IMR-90 (cell line): Measurements from ENCODE around the gene IQSEC3. TPM values are rescaled to one million over a fixed set of nuclear protein-coding genes. Genes with fewer than 3 reads are reported as not detected.
A peak's percentile ranks its signal among the peaks of the same experiment; 100 is the strongest.

ENCODE experiments used
- ATAC-seq: fragments of 200-7000 bp; cut with Tn5 transposase; 2 replicates; pipeline ENCODE4 v1.9.1; 2020; ENCODE audit warnings: low read depth, mild to moderate bottlenecking, moderate library complexity
- BruUV-seq: library from RNA; stranded (reverse); fragments of 400-500 nt; replicated peaks from 2 replicates; lab custom pipeline; 2021; lab: Mats Ljungman, UMichigan
- CTCF ChIA-PET: fragments of 300-600 bp; formaldehyde crosslinking; extraction: SDS; loops from one replicate; lab custom pipeline; 2021; ENCODE audit warnings: antibody characterized with exemption; lab: Yijun Ruan, JAX
- POLR2A ChIA-PET: fragments of 300-600 bp; sonication (Branson Sonifier 250); formaldehyde crosslinking; loops from one replicate; lab custom pipeline; 2022; ENCODE audit warnings: antibody characterized with exemption; ENCODE audit not compliant: unreplicated experiment; lab: Charles Lee
- DNase-seq: peaks from one replicate; pipeline ENCODE4 v3.0.0; 2013
- H2AFZ ChIP-seq: replicated peaks from 2 replicates; pipeline ENCODE3; 2013; ENCODE audit warnings: low read length, mild to moderate bottlenecking; ENCODE audit not compliant: poor library complexity
- H2AK5ac ChIP-seq: 2 replicates; pipeline ENCODE4 v1.6.1; 2013; ENCODE audit warnings: low read depth, low read length, inconsistent platforms
- H2AK9ac ChIP-seq: replicated peaks from 2 replicates; pipeline ENCODE3; 2013; ENCODE audit warnings: mild to moderate bottlenecking, low read depth, low read length, moderate library complexity; ENCODE audit not compliant: poor library complexity
- H2BK120ac ChIP-seq: 2 replicates; pipeline ENCODE4 v1.6.1; 2013; ENCODE audit warnings: low read depth, low read length, inconsistent platforms
- H2BK15ac ChIP-seq: 3 replicates; pipeline ENCODE4 v1.6.1; 2013; ENCODE audit warnings: low read depth, low read length, inconsistent platforms
- H2BK20ac ChIP-seq: 2 replicates; pipeline ENCODE4 v1.6.1; 2013; ENCODE audit warnings: low read depth, mild to moderate bottlenecking, inconsistent platforms, low read length, moderate library complexity
- H2BK5ac ChIP-seq: 2 replicates; pipeline ENCODE4 v1.6.1; 2013; ENCODE audit warnings: mild to moderate bottlenecking, low read depth, low read length, inconsistent platforms; ENCODE audit not compliant: poor library complexity, severe bottlenecking
- H3K14ac ChIP-seq: replicated peaks from 2 replicates; pipeline ENCODE4 v1.6.1; 2013; ENCODE audit warnings: low read depth, low read length, inconsistent platforms
- H3K18ac ChIP-seq: 2 replicates; pipeline ENCODE4 v1.6.1; 2013; ENCODE audit warnings: low read depth, low read length, control low read depth
- H3K23ac ChIP-seq: 2 replicates; pipeline ENCODE4 v1.6.1; 2013; ENCODE audit warnings: low read depth, low read length, inconsistent platforms
- H3K27ac ChIP-seq: 2 replicates; pipeline ENCODE4 v1.5.1; 2013; ENCODE audit warnings: mild to moderate bottlenecking, control low read depth, low read length; ENCODE audit not compliant: insufficient read depth
- H3K27me3 ChIP-seq: 2 replicates; pipeline ENCODE4 v1.6.1; 2013; ENCODE audit warnings: low read length; ENCODE audit not compliant: control insufficient read depth, insufficient read depth
- H3K36me3 ChIP-seq: 2 replicates; pipeline ENCODE4 v1.6.1; 2013; ENCODE audit warnings: low read length, mixed read lengths; ENCODE audit not compliant: control insufficient read depth, insufficient read depth
- H3K4ac ChIP-seq: 2 replicates; pipeline ENCODE4 v1.6.1; 2013; ENCODE audit warnings: low read depth, low read length, inconsistent platforms
- H3K4me1 ChIP-seq: 2 replicates; pipeline ENCODE4 v1.6.1; 2013; ENCODE audit warnings: low read length, mixed read lengths; ENCODE audit not compliant: control insufficient read depth, insufficient read depth
- H3K4me2 ChIP-seq: 2 replicates; pipeline ENCODE4 v1.6.1; 2013; ENCODE audit warnings: low read depth, mild to moderate bottlenecking, control low read depth, low read length, moderate library complexity
- H3K4me3 ChIP-seq: 2 replicates; pipeline ENCODE4 v1.5.1; 2013; ENCODE audit warnings: low read depth, mild to moderate bottlenecking, control low read depth, low read length, moderate library complexity; ENCODE audit not compliant: insufficient read depth
- H3K56ac ChIP-seq: 2 replicates; pipeline ENCODE4 v1.6.1; 2013; ENCODE audit warnings: low read length, inconsistent platforms; ENCODE audit not compliant: insufficient read depth; ENCODE audit errors: extremely low read depth
- H3K79me1 ChIP-seq, 2 experiments: 2 replicates each; pipeline ENCODE4 v1.6.1; 2013; ENCODE audit warnings: low read length in 2 of 2, inconsistent platforms in 1 of 2, low read depth in 1 of 2
- H3K9ac ChIP-seq: 2 replicates; pipeline ENCODE4 v1.6.1; 2013; ENCODE audit warnings: low read depth, low read length, control low read depth
- H3K9me1 ChIP-seq: 2 replicates; pipeline ENCODE4 v1.6.1; 2013; ENCODE audit warnings: low read length, inconsistent platforms; ENCODE audit not compliant: insufficient read depth
- H3K9me3 ChIP-seq: 2 replicates; pipeline ENCODE4 v1.6.1; 2013; ENCODE audit warnings: low read length; ENCODE audit not compliant: control insufficient read depth, insufficient read depth
- H4K20me1 ChIP-seq: 2 replicates; pipeline ENCODE4 v1.6.1; 2013; ENCODE audit warnings: low read length, inconsistent platforms; ENCODE audit not compliant: insufficient read depth
- H4K5ac ChIP-seq: 2 replicates; pipeline ENCODE4 v1.6.1; 2013; ENCODE audit warnings: mild to moderate bottlenecking, low read depth, low read length, control low read depth
- H4K8ac ChIP-seq, 2 experiments: 2 replicates each; pipeline ENCODE4 v1.6.1; 2013; ENCODE audit warnings: low read depth in 2 of 2, low read length in 2 of 2, control low read depth in 1 of 2, inconsistent platforms in 1 of 2
- H4K91ac ChIP-seq: 2 replicates; pipeline ENCODE4 v1.6.1; 2013; ENCODE audit warnings: low read depth, low read length, inconsistent platforms; ENCODE audit not compliant: insufficient read depth
- BHLHE40 ChIP-seq: fragments of 150-350 bp; IDR thresholded peaks from 2 replicates; pipeline ENCODE4 v1.6.1; 2016; ENCODE audit warnings: mild to moderate bottlenecking, low read depth, low read length
- CEBPB ChIP-seq: IDR thresholded peaks from 2 replicates; pipeline ENCODE4 v1.6.1; 2012; ENCODE audit warnings: low read depth, low read length, improper control_type of control experiment
- CHD1 ChIP-seq: IDR thresholded peaks from 2 replicates; pipeline ENCODE4 v1.6.1; 2012; ENCODE audit warnings: low read depth, low read length, improper control_type of control experiment
- FOS ChIP-seq: fragments of 150-350 bp; IDR thresholded peaks from 2 replicates; pipeline ENCODE4 v1.6.1; 2016; ENCODE audit warnings: low read depth, low read length
- MAFK ChIP-seq: IDR thresholded peaks from 2 replicates; pipeline ENCODE4 v1.6.1; 2012; ENCODE audit warnings: low read depth, low read length, improper control_type of control experiment
- MAZ ChIP-seq: IDR thresholded peaks from 2 replicates; pipeline ENCODE4 v1.6.1; 2012; ENCODE audit warnings: low read depth, mild to moderate bottlenecking, low read length, improper control_type of control experiment, moderate library complexity, borderline replicate concordance
- MXI1 ChIP-seq: IDR thresholded peaks from 2 replicates; pipeline ENCODE4 v1.6.1; 2012; ENCODE audit warnings: low read depth, mild to moderate bottlenecking, low read length, moderate library complexity, borderline replicate concordance
- NFE2L2 ChIP-seq: fragments of 150-350 bp; IDR thresholded peaks from 2 replicates; pipeline ENCODE4 v1.6.1; 2016; ENCODE audit warnings: low read depth, mild to moderate bottlenecking, low read length
- POLR2A ChIP-seq: IDR thresholded peaks from 2 replicates; pipeline ENCODE4 v1.6.1; 2012; ENCODE audit warnings: mild to moderate bottlenecking, low read depth, low read length
- RAD21 ChIP-seq: IDR thresholded peaks from 2 replicates; pipeline ENCODE4 v1.6.1; 2012; ENCODE audit warnings: low read length, improper control_type of control experiment
- RCOR1 ChIP-seq: IDR thresholded peaks from 2 replicates; pipeline ENCODE4 v1.6.1; 2012; ENCODE audit warnings: mild to moderate bottlenecking, low read length, improper control_type of control experiment; ENCODE audit not compliant: insufficient replicate concordance
- RFX5 ChIP-seq: IDR thresholded peaks from 2 replicates; pipeline ENCODE4 v1.8.0; 2012; ENCODE audit warnings: low read depth, mild to moderate bottlenecking, low read length, moderate library complexity
- SMC3 ChIP-seq: fragments of 150-350 bp; IDR thresholded peaks from 2 replicates; pipeline ENCODE4 v1.6.1; 2016; ENCODE audit warnings: low read depth, mild to moderate bottlenecking, antibody characterized with exemption, low read length, moderate library complexity
- WGBS, 2 experiments: methylation state at CpG; one replicate each; pipeline versions ENCODE4 v1.1.5 to v1.1.7; 2013; ENCODE audit warnings: missing lambda C conversion rate in 2 of 2; ENCODE audit not compliant: insufficient read length in 1 of 2; ENCODE audit errors: extremely low coverage in 2 of 2; 5-methylcytosine and 5-hydroxymethylcytosine counted together
- dilution Hi-C: fragments of 300-500 bp; cut with HindIII; formaldehyde crosslinking; loops from one replicate; pipeline ENCODE4 v1.14.3; 2018; ENCODE audit warnings: low sequenced_read_pairs; ENCODE audit not compliant: unreplicated experiment
- in situ Hi-C: fragments of 300-500 bp; cut with MboI; formaldehyde crosslinking; loops from 3 replicates; pipeline ENCODE4 v1.14.3; 2019; ENCODE audit warnings: low sequenced_read_pairs, inconsistent platforms, mixed read lengths
- intact Hi-C: fragments of 100-400 bp; cut with micrococcal nuclease; formaldehyde crosslinking; loops from 2 replicates; pipeline ENCODE4 v1.10.0; 2022
- polyA plus RNA-seq, 3 experiments: library from polyadenylated mRNA; depleted of rRNA; stranded (reverse); fragments of >200 nt; gene quantifications; 2 replicates each; pipeline ENCODE4 v1.2.3, GENCODE V29; 2012; ENCODE audit warnings: low replicate concordance in 1 of 3
- total RNA-seq: library from RNA; depleted of rRNA; stranded (reverse); fragments of >200 nt; gene quantifications from 2 replicates; pipeline ENCODE4 v1.2.3, GENCODE V29; 2012
- TF ChIP-seq, protein P1 (sequence below): fragments of 150-350 bp; IDR thresholded peaks from 2 replicates; pipeline ENCODE4 v1.6.1; 2017; ENCODE audit warnings: mild to moderate bottlenecking, antibody characterized with exemption, low read length, low read depth
- TF ChIP-seq, protein P2 (sequence below): conservative IDR thresholded peaks from 2 replicates; pipeline ENCODE4 v1.5.1; 2012; ENCODE audit warnings: mild to moderate bottlenecking, low read depth, low read length, improper control_type of control experiment
- TF ChIP-seq, protein P3 (sequence below): fragments of 150-350 bp; IDR thresholded peaks from 2 replicates; pipeline ENCODE4 v1.6.1; 2016; ENCODE audit warnings: low read depth, mild to moderate bottlenecking, low read length, moderate library complexity, borderline replicate concordance

Gene IQSEC3
- total and polyA plus RNA-seq, 2 of the 4 experiments (the other 2 are of a cell fraction): 0.10 TPM; not detected in 1

DNA sequence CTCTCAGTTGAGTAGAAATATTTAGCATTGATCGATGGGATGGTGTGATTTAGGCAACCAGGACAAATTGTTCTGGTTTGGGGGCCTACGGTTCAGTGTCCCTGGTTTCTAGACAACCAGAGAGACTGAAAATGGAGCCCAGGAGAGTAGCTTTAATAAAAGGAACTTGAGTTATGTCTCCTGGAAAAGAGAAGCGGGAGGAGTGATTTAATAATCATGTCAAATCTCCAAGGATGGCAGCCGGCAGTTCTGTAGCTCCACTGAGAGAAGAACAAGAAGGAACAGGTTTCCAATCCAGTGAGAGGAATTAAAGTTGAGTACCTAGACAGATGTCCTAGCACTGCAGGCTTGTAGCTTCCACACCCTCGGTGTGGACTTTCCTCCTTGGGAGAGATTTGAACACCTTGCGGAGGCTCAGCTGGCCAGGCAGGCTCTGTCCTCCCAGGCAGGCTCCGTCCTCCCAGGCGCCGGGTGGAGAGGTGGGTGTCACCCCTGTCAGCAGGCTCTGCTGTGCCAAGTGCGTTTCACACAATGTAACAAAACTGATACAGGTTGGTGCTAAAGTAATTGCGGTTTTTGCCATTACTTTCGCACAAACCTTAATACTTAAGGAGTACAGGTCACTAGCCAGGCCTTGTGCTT lies 101.5 kb downstream of the IQSEC3 start:
- no peak overlapping the region for H3K56ac ChIP-seq
- H3K9me1 ChIP-seq: no peaks in the 10 kb centered on the region
- H2AK9ac ChIP-seq: no peak overlapping the region

More for the DNA sequence above, 101.5 kb downstream of the IQSEC3 start:
- Histone ChIP-seq H2BK120ac (0 out of 2 replicates have a peak overlapping the region, but pooled peaks have one; percentile 52), H2BK20ac (no peak overlapping the region), H3K79me1 (no peaks in the 10 kb centered on the region), H3K14ac (no peak overlapping the region; the same call in 1 of the 2 replicates), H4K91ac (no peak overlapping the region), H4K20me1 (no peaks in the 10 kb centered on the region), H3K4me1 (peaks cover 8% of the 10 kb centered on the region), H2BK5ac (no peak overlapping the region), H2BK15ac (no peak overlapping the region), H3K23ac (no peak overlapping the region), H4K5ac (no peak overlapping the region), H3K36me3 (no peaks in the 10 kb centered on the region), H3K27me3 (peaks cover 12% of the 10 kb centered on the region; the same call in 1 of the 2 replicates), H3K9ac (no peak overlapping the region), H4K8ac (no peak overlapping the region), H2AFZ (no peak overlapping the region), H3K4me2 (no peak overlapping the region), H3K4me3 (no peak overlapping the region), H3K18ac (no peak overlapping the region; the same call in 1 of the 2 replicates), H3K4ac (no peak overlapping the region), H3K27ac (no peak overlapping the region), H2AK5ac (no peak overlapping the region), H3K9me3 (no peaks in the 10 kb centered on the region)
- in situ Hi-C loops: no loop called here
- intact Hi-C loops: no loop called here
- DNase-seq (no peak), ATAC-seq (no peak)
- BruUV-seq: no TSS peak
- ChIA-PET POLR2A (no interaction called here), CTCF (no interaction called here)
- dilution Hi-C loops: no loop called here
- WGBS, 2 experiments: 90% methylated on average over 2 of the region's 12 CpGs; no CpG with 5 or more reads in 1 of the 2 experiments
- TF ChIP-seq CEBPB (no peak), RFX5 (no peak), MXI1 (no peak), NFE2L2 (no peak), FOS (no peak), BHLHE40 (no peak), POLR2A (no peak), RCOR1 (no peak), RAD21 (no peak), SMC3 (no peak), MAZ (no peak), CHD1 (no peak), MAFK (no peak)
- TF ChIP-seq, protein P1, sequence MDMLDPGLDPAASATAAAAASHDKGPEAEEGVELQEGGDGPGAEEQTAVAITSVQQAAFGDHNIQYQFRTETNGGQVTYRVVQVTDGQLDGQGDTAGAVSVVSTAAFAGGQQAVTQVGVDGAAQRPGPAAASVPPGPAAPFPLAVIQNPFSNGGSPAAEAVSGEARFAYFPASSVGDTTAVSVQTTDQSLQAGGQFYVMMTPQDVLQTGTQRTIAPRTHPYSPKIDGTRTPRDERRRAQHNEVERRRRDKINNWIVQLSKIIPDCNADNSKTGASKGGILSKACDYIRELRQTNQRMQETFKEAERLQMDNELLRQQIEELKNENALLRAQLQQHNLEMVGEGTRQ: no peak
- TF ChIP-seq, protein P2, sequence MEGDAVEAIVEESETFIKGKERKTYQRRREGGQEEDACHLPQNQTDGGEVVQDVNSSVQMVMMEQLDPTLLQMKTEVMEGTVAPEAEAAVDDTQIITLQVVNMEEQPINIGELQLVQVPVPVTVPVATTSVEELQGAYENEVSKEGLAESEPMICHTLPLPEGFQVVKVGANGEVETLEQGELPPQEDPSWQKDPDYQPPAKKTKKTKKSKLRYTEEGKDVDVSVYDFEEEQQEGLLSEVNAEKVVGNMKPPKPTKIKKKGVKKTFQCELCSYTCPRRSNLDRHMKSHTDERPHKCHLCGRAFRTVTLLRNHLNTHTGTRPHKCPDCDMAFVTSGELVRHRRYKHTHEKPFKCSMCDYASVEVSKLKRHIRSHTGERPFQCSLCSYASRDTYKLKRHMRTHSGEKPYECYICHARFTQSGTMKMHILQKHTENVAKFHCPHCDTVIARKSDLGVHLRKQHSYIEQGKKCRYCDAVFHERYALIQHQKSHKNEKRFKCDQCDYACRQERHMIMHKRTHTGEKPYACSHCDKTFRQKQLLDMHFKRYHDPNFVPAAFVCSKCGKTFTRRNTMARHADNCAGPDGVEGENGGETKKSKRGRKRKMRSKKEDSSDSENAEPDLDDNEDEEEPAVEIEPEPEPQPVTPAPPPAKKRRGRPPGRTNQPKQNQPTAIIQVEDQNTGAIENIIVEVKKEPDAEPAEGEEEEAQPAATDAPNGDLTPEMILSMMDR: no peak
- TF ChIP-seq, protein P3, sequence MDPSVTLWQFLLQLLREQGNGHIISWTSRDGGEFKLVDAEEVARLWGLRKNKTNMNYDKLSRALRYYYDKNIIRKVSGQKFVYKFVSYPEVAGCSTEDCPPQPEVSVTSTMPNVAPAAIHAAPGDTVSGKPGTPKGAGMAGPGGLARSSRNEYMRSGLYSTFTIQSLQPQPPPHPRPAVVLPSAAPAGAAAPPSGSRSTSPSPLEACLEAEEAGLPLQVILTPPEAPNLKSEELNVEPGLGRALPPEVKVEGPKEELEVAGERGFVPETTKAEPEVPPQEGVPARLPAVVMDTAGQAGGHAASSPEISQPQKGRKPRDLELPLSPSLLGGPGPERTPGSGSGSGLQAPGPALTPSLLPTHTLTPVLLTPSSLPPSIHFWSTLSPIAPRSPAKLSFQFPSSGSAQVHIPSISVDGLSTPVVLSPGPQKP: no peak
